ENCODE results near the gene OCA2.

OCA2 gene

GRCh38 chr15:27937851-27938250 lies 161.3 kb downstream of the OCA2 start:
- H3K4me3 ChIP-seq (replicated peaks; ENCODE audit: low read depth, low read length) = no peak overlapping the region
- no peak for DNase-seq (ENCODE audit: extremely low read depth, low read depth)
- TF ChIP-seq, protein P1, sequence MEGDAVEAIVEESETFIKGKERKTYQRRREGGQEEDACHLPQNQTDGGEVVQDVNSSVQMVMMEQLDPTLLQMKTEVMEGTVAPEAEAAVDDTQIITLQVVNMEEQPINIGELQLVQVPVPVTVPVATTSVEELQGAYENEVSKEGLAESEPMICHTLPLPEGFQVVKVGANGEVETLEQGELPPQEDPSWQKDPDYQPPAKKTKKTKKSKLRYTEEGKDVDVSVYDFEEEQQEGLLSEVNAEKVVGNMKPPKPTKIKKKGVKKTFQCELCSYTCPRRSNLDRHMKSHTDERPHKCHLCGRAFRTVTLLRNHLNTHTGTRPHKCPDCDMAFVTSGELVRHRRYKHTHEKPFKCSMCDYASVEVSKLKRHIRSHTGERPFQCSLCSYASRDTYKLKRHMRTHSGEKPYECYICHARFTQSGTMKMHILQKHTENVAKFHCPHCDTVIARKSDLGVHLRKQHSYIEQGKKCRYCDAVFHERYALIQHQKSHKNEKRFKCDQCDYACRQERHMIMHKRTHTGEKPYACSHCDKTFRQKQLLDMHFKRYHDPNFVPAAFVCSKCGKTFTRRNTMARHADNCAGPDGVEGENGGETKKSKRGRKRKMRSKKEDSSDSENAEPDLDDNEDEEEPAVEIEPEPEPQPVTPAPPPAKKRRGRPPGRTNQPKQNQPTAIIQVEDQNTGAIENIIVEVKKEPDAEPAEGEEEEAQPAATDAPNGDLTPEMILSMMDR (IDR thresholded peaks at IDR 0.05; ENCODE audit: low read depth, low read length, missing control alignments) = no peak

DNA sequence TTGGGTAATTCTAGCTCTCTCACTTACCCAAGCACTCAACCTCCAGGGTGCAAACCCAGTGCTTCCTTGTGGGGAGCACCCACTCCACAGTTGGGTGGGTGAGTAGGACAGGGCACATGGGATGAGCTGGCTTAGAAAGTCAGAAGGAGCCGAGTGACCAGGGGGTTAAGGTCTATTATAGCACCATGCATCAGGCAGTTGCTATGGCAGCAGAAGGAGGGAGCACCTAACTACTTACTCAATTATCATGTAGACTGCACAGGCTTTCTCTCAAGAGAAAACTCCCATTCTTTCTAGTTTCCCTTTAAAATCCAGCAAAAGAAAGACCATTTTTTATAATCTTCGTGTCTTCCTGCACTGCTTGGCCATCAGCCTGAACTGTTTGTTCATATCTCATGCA lies 163.0 kb downstream of the OCA2 start:
- TF ChIP-seq, protein P1 (IDR thresholded peaks at IDR 0.05; ENCODE audit: low read depth, low read length, missing control alignments) = no peak
- H3K4me3 ChIP-seq (replicated peaks; ENCODE audit: low read depth, low read length) = no peak overlapping the region
- DNase-seq (ENCODE audit: extremely low read depth, low read depth) = no peak

GRCh38 chr15:27935328-27935727 lies 163.8 kb downstream of the OCA2 start:
- no peak overlapping the region for H3K4me3 ChIP-seq (replicated peaks; ENCODE audit: low read depth, low read length)
- TF ChIP-seq, protein P1 (IDR thresholded peaks at IDR 0.05; ENCODE audit: low read depth, low read length, missing control alignments) = no peak
- no peak for DNase-seq (ENCODE audit: extremely low read depth, low read depth)

GRCh38 chr15:27934782-27935181 lies 164.3 kb downstream of the OCA2 start:
- no peak for DNase-seq (ENCODE audit: extremely low read depth, low read depth)
- no peak overlapping the region for H3K4me3 ChIP-seq (replicated peaks; ENCODE audit: low read depth, low read length)
- TF ChIP-seq, protein P1 (IDR thresholded peaks at IDR 0.05; ENCODE audit: low read depth, low read length, missing control alignments) = no peak

DNA sequence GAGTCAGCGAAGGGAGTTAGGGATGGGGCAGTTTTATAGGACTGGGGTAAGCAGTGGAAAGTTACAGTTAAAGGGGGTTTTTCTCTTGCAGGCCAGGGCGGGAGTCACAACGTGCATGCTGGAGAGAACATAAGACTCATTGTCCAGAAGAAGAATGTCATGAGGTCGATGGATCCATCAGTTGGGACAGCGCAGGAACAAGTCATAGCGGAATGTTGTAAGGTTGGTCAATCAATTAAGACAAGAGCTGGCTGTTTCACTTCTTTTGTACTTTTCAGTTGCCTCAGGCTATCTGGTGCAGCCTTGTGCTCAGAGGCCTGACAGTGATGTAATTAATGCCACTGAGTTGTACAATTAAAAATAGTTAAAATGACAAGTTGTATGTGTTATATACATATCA lies 165.6 kb downstream of the OCA2 start:
- TF ChIP-seq, protein P1 (IDR thresholded peaks at IDR 0.05; ENCODE audit: low read depth, low read length, missing control alignments) = no peak
- no peak overlapping the region for H3K4me3 ChIP-seq (replicated peaks; ENCODE audit: low read depth, low read length)
- DNase-seq (ENCODE audit: extremely low read depth, low read depth) = no peak

DNA sequence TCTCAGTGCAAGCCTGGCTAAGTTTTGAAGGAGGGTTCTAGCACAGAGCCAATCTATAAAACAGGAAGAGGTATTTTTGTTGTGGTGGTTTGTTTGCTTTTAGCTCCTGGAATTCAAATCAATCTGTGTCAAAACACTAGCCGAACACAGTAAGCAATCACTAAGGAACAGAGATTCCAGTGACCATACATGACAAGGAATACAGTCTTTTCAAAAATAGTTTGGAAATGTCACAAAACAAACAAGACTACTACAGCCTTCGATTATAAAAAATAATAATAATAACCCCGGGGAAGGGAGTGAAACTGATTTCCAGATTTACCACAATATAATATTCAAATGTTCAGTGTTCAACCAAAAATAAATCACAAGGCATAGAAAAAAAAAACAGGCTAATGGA lies 166.5 kb downstream of the OCA2 start:
- TF ChIP-seq, protein P1 (IDR thresholded peaks at IDR 0.05; ENCODE audit: low read depth, low read length, missing control alignments) = no peak
- no peak for DNase-seq (ENCODE audit: extremely low read depth, low read depth)
- H3K4me3 ChIP-seq (replicated peaks; ENCODE audit: low read depth, low read length) = no peak overlapping the region

DNA sequence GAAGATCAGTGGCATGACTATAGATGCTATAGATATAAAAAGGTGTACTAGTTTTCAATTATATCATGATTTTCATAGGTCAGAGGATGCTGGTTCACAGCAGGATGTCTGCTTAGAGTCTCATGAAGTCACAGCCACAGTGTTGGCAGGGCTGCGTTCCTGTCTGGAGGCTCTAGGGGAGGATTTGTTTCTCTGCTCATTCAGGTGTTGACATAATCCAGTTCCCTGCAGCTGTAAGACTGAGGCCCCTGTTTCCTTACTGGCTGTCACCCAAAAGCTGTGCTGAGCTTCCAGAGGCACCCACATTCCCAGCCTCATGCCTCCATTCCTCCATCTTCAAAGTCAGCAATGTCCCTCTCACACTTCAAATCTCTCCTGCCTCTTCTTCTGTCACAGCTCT lies 170.7 kb downstream of the OCA2 start:
- no peak overlapping the region for H3K4me3 ChIP-seq (replicated peaks; ENCODE audit: low read depth, low read length)
- no peak for DNase-seq (ENCODE audit: extremely low read depth, low read depth)
- TF ChIP-seq, protein P1 (IDR thresholded peaks at IDR 0.05; ENCODE audit: low read depth, low read length, missing control alignments) = no peak

Data from HFF-Myc (cell line).